SK-N-SH treated with all-trans-retinoic acid at 6 μM for 48 hours (cell line): ENCODE measurements around the gene EVC.

ENCODE experiments used
- GLIS3 ChIP-seq: fragments of 250-450 bp; sonication (Bioruptor Pico); IDR thresholded peaks from 2 replicates; pipeline ENCODE4 v1.5.0; 2020; ENCODE audit warnings: mild to moderate bottlenecking, moderate library complexity
- PATZ1 ChIP-seq: fragments of 250-450 bp; sonication (Bioruptor Pico); IDR thresholded peaks from 2 replicates; pipeline ENCODE4 v1.8.0; 2020; ENCODE audit warnings: mild to moderate bottlenecking, moderate library complexity, borderline replicate concordance
- TSHZ2 ChIP-seq: fragments of 250-450 bp; sonication (Bioruptor Pico); IDR thresholded peaks from 2 replicates; pipeline ENCODE4 v1.5.0; 2020; ENCODE audit warnings: mild to moderate bottlenecking, moderate library complexity
- ZC3H10 ChIP-seq: fragments of 250-450 bp; sonication (Bioruptor Pico); IDR thresholded peaks from 2 replicates; pipeline ENCODE4 v1.5.1; 2021; ENCODE audit warnings: mild to moderate bottlenecking, moderate library complexity

- TF ChIP-seq PATZ1 (CRISPR knock-in tag) (no peak), ZC3H10 (no peak), TSHZ2 (CRISPR knock-in tag) (no peak), GLIS3 (CRISPR knock-in tag) (no peak)
Observed at GRCh38 chr4:5710065-5710960, 688 bp upstream of the EVC start.
